Activated effector memory CD4-positive, alpha-beta T cell treated with anti-CD3 and anti-CD28 coated beads, Interleukin-2, amount 50 U/mL, for 16 hours (primary cell): ENCODE results near the gene MRPL53.
"Not testable (repeated sequence)": the region's sequence is repeated elsewhere in the genome, so short reads cannot be mapped to it uniquely, and the experiment has no call there.

Source experiments
- DNase-seq: peaks from one replicate; pipeline ENCODE4 v3.0.0-alpha.2; 2020

MRPL53 gene

DNA sequence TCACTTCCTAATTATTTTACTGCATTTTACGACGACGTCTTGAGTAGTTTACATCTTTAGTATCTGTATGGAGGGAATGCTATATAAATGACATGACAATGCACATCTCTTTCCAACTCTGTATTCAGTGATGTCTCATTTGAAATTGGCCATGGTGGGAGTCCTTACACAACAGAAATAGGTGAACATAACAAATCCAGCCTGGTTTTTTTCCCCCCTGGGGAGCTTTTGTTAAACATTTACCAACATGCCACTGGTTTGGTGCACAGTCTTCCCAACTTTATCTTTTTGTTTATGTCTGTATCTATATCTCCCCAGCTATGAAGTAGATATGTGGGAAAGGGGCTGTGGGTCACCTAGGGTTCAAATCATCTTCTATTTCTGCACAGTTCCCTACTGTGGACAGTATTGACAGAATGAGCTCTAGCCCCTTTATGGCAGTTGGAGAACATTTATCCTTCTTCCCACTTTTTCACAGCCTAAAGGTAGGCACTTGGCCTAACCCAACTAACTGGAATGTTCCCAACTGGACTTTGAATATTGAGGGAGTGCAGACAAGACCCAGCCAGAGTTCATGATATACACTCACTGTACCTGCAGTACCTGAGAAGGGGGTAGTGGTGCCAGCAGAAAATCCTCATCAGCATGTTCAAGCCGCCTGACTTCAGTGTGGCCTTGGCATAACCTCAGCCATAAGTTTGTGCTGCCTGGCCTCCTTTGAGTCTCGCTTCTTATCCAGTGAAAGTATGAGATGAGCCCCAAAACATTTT lies 25.1 kb downstream of the MRPL53 start:
- DNase-seq: no peak

DNA sequence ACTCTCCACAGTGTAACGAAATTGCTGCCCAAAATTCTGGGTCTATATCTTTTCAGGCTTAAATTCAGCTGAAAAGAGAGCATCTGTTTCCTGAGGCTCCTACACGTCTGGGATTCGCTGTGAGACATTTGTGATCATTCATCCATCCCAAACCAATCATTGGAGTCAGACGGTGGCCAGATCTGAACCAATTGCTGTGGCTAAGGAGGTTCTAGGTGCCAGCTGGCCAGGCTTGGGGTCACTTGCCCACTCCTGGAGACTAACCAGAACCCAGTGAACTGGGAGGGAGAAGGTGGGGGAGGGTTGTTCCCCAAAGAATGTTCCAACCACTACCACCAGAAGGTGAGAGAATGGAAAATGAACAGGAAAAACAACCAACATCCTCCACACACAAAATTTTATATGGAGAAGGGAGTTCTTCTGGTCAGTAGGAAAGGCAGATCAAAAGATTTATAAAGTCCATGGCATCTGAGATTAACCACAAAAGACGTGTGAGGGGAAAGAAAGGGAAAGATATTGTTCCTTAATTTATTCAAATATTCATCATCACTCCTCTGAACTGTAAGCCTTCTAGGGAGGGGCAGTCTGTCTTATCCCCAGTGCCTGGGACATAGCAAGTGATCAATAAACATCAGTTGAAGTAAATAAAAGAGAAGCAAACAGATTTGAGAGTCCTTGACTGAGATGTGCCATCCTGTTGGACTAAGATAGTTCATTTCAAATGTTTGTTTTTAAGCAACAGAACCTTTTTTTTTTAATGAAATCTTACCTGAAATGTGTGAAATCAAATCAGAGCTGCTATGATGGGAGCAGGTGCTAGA lies 27.8 kb downstream of the MRPL53 start:
- DNase-seq: no peak

DNA sequence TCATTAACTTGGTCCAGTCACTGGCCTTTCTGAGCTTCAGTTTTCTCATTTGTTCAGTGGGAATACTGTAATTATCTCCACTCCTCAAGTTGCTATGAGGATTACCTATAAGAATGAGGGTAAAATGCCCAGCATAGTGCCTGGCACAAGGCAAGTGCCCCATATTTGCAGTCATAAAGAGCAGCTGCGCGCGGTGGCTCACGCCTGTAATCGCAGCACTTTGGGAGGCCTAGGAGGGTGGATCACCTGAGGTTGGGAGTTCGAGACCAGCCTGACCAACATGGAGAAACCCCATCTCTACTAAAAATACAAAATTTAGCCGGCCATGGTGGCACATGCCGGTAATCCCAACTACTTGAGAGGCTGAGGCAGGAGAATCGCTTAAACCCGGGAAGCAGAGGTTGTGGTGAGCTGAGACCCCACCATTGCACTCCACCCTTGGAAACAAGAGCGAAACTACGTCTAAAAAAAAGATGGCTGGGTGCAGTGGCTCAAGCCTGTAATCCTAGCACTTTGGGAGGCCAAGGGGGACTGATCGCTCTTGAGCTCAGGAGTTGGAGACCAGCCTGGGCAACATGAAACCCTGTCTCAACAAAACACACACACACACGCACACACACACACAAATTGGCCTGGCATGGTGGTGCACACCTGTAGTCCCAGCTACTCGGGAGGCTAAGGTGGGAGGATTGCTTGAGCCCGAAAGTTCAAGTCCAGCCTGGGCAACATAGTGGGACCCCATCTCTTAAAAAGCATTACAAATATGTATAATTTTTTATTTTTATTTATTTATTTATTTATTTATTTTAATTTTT lies 29.8 kb downstream of the MRPL53 start:
- DNase-seq: not testable (repeated sequence)

DNA sequence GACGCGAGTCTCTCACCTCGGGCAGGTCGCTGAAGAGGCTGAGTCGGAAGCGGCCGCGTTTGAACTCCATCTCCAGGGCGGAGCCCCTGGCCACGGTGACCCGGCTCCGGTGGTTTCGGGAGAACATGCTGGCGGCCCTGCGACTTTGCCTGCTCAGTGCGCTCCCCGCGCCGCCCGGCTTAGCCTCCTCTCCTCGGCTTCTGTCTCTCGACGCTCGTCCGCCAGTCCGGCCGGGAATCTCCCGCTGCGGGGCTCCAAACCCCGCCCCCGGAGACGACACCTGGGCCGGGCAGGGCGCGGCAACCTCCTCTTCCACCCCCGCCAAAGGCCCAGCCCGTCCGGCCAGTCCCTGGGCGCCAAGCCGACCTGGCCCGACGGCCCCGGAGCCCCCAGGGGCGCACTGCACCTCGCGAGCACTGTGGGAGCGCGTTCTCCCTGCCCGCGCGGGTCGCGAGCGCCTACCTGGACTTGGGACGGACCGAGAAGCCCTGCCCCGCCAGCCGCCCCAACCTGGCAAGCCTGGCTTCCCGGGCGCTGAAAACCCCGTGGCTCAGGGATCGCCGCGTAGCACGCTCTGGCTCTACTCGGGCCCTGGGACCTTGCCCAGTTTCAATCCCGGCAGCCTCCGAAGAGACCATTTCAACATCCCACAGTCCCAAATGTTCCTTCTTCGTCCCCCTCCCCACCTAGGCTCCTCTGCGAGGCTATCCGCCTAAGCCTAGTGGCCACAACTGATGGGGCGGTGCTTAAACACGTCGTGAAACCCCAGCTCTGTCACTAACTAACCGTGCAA lies 30.6 kb downstream of the MRPL53 start, which contains the start of gene RTKN:
Gene RTKN (minus strand): TSS at position 248 of the 793 bp plus-strand sequence. CDS start 121 bp downstream, at position 127.
- peak; percentile 67 for DNase-seq

DNA sequence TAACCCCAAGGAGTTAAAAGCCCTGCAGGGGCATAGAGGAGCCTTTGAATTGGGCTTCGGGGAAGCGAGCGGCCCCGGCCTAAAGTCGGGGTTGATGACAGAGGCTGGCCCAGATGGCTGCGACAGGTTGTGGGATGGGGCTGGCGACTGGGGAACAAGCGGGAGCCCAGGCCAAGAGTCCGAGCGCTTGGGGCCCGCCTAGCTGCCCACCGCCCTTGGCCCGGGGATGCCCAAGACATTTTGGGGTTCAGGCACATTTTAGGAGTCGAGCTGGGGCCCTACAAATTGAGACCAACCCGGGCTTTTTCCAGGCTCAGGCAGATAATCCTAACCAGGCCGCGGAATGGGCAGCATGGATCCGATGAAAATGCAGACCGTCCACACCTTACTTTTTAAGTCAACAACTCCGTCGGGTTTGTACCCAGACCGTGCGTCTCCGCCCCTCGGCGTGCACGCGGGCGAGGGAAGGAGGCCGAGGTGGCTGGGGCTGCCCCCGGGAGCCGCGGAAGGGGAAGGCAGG lies 31.2 kb downstream of the MRPL53 start:
- no peak for DNase-seq

DNA sequence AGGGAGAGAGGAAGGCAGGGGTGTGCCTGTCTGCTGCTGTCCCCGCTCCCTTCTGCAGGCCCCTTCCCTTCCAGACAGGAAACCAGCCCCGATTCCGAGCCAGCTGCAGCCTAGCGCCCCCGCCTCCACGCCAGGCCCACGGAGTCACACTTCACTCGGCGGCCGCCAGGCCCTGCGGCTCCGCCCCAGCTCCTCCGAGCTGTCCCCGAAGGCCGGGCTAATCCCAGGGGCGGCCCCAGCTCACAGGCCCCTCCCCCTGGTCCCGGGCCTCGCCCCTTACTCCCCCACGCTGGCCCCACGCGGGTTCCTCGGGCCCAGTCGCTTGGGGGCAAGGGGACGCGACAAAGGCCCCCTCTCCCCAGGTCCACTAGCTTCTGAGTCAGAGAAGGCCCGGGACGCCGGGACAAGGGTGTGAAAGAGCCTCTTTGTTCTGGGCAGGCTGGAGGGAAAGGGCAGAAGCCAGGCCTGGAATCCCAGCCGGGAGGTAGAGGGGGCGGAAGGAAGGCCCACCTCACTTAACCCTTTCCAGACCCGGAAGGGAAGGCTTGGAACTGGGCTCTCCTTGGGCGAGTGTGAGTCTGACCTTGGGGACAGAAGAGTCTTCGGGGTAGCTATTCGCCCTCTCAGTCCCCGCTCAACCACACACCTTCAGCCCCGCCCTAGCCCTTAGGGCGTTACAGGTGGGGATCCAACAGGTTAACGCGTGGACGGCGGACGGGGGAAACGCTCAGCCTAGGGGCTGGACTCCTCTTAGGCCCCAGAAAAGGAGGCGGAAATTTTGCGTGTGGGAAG lies 31.9 kb downstream of the MRPL53 start:
- peak; percentile 77 for DNase-seq

DNA sequence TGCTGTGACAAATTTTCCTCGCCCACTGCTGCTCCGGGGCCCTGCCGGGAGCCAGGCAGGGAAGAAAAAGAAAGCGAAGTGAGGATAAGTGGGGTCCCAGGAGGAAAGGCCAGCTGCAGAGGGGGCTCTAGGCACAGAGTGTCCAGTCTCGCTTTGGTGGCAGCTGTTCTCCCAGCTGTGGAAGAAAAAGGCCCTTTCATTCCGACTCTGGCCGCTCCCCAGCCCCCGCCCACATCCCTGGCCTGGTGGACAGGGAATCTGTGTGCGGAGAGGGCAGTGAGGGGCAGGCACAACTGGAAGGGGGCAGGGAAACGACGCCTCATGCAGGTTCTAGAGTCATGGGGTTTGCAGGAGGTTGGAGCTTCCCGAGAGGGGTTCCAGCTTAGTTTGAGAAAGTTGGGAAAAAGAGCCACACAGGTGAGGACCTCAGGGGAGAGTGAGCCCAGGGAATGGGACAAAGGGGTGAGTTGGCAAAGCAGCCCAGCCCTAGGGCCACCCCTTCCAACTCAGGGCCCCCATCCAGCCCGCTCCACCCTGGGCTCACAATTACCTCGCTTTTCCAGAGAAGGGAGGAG lies 32.6 kb downstream of the MRPL53 start:
- no peak for DNase-seq

DNA sequence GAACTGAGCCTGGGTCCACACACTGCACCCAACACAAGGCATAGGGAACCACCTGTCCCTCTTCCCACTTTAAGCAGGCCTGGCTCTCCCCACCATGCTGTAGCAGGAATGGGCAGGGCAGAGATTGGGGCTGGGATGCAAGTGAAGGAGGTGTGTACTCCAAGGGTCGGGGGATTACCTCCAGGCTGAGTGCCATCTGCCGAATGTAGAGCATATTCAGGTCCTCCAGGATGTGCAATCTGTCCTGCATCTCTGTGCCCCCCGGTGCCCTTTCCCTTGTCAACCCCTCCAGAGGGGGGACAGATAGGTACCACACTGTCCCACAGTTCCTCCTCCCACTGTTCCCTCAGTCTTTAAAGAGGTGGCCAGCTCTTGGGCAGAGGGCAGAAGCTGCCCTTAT lies 33.1 kb downstream of the MRPL53 start:
- no peak for DNase-seq

DNA sequence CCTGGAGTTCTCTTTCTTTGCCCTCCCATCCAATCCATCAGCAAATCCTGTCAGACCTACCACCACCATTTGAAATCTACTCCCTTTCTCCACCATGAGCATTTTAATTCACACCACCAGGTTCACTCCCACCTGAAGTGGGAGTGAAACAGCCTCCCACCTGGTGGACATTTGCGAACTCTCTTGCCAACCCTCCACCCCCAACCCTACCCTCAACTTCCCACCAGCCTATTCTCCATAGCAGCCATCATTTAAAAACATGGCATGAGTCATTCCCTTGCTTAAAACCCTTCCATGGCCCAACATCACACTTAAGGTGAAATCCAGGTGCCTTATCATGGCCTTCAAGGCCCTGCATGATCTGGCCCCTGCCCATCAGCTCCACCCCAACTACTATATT lies 34.2 kb downstream of the MRPL53 start:
- DNase-seq: no peak

DNA sequence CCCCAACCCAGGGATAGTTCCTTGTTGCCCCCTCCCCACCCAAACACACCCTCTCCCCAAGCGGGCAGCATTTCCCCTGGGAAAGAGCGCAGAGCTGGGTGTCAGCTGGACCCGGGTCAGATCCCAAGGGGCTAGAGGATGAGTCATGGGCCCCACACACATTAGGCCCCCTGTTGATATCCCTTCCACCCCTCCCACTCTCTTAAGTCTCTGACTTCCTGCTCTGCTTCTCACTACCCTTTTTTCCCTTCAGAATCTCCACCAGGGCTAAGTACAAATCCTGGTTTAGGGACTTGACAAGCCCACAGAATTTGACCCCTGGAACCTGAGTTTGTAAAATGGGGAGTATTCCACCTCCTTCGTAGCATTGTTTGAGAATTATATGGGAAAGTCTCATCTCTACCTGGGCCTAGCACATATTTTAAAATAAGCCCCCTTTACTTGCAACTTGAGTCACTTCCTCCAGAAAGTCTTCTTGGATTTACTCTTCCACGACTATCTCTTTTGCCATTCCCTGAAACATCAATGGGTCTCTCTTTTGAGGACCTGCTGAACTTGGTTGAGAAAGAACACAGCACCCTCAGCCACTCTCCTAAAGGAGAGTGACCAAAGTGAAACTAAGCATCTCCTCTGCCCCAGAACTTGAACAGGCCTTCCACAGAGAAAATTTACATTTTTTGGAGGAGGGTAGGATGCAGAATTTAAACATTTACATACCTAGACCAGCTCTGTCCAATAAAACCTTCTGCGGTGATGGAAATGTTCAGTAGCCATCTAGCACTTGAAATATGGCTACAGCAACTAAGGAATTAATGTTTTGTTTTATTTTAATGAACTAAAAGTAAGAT lies 35.4 kb downstream of the MRPL53 start:
- no peak for DNase-seq

DNA sequence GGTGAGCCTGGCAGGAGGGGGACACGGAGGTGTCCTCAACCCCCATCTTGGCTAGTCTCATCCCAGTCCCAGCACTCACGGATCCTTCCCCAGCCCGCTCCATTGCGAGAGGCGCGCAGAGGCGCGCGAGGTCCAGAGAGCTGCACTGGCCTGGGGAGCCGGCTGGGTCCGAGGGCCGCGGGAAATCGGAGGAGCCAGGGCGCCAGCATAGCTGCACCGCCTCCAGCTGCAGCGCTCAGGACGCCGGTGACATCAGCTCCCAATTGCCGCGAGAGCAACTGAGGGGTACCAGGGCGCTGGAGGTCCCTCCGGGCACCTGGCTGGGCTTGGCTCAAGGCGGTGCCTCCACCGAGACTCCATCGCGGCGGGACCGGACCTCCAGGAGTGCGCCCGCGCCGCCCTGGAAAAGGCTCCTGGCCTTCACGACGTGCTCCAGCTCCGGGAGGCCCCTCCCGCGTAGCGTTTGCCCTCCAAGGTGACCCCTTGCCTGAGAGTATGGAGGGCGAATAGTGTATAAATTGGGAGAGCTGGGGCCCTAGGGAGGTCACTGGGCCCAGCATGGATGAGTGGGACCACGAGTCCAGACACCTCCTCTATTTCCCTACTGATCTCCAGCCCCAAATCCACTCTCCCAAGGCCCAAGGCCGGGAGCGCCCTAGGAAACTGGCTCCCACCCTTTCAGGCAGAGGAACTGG lies 36.2 kb downstream of the MRPL53 start:
- DNase-seq: no peak

DNA sequence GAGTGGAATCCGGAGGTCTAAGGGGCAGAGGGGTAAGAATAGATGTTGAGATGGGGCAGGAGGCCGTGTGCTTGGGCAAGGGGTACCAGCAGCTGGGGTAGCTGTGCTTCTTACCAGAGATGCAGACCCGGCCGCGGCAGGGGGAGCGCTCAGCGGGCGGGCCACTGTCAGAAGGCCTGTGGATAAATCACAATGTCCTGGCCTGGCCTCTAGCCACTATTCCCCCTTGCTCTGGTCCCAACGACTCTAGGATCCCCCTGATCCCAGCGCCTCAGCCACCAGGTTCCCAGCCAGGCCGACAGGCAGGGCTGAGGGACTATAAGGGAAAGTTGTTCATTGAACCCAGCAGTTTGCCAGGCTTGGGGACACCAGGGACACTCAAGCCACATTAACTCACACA lies 42.0 kb downstream of the MRPL53 start:
- no peak for DNase-seq

DNA sequence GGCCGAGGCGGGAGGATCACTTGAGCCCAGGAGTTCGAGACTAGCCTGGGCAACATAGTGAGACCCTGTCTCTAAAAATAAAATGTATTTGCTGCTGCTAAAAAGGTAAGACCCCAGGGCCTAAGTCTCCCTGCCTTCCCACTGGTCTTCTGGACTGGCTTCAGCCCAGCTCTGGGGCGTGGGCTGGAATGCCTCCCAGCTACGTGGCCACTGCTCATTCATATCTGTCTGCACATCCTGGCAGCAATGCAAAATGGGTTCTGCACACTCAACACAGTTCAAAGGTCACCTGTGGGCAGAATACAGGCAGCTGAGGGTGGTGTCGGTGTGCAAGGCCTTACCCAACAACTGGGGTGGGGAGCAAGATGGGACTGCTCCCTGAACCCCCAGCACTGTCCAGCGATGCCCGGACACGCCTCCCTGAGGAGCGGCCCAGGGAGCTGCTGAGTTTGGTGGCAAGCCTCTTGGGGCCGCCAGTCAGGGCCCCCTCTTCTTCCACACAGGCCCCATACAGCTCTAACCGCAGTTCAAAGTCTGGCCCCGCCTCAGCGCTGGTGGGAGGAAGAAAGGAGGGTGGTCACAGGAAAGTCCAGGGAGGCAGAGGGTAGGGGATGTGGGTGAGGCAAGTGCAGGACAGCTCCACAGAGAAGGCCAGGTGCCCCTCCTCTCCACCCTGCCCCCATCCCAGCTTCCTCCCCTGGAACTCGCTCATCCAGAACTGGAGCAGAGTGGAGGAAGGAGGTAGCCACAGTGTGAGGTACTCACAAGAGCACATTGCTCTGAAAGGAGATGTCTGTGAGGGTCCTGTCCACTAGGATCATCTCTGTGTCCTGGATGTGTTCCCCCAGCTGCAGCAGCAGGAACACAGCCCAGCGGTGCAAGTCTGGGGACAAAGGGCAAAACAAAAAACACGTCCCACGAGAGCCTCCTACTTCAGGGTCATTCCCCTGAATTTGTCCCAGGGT lies 42.7 kb downstream of the MRPL53 start:
- no peak for DNase-seq

DNA sequence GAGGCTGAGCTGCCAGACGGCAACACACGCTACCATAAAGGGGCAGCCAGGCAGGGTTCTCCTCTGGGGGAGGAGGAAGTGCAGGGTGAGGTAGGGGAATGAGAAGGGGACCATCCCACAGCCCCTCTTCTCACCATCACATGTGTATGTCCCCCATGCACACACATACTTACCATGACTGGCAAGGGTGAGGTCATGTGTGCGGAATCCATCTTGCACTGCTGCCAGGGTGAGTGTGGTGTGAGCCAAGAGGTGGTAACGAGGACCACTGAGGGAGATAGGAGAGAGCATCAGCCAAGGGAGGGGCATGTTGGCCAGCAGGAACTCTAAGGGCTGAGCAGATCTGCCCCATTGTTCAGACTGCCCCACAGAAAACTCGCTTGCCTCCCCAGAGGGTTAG lies 43.8 kb downstream of the MRPL53 start:
- DNase-seq: no peak

DNA sequence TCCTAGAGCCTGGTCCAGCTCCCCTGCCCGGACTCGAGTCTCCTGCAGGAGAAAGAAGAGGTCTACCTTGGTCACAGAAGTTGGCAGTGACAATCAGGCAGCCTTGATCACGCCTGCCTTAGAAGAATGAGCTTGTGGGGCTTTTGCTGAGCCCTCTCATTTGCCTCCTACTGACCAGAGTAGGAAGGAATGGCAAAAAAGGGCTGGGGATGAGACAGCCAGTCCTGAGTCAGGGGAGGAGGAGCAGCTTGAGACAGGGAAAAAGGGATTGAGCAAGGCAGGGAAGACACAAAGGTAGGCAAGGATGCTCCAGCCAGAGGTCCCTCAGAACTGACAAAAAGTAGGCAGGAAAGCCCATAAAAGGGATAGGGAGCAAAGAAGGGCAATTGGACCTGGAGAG lies 44.9 kb downstream of the MRPL53 start:
- no peak for DNase-seq

DNA sequence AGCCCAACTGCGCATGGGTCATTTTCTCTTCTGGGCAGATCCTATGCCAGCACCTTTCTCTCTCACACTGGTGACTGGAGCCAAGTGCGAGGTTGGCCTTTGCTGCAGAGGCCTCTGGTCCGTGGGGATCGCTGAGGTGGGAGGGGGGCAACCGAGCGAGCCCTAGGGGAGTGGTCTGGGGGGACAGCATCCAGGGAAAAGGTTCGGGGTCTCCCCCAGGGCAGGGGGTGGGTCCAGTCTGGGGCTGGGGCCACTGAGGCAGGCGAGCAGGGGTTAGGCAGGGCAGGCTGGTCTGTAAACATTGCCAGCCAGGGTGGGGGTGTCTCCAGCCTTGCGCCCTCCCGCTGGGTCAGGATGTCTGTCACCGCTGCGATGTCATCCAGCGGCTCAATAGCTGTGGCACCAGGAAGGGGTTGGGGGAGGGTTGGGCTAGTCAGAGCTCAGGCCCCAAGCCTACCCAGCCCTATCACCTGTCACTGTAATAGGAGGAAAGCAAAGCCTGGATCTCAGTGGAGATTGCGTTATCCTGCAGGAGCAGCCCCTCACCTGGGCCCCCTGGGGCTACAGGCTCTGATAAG lies 46.2 kb downstream of the MRPL53 start:
- no peak for DNase-seq

DNA sequence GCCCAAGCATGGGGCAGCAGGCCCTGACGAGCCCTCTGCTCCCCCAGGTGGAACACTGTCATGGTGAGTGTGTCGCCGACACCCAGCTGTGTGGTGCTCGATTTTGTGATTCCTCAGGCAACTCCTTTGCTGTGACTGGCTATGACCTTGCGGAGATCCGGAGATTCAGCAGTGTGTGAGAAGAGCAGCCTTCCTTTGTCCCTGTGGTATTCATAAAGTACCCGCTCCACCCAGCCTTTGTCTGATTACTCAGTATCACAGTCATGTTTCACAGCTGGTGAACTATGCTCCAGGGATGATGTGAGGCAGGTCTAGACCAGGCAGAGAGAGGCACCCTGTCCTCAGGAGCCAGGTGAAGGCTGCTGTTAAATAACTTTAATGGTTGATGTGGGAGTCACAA lies 47.0 kb downstream of the MRPL53 start:
- DNase-seq: no peak

DNA sequence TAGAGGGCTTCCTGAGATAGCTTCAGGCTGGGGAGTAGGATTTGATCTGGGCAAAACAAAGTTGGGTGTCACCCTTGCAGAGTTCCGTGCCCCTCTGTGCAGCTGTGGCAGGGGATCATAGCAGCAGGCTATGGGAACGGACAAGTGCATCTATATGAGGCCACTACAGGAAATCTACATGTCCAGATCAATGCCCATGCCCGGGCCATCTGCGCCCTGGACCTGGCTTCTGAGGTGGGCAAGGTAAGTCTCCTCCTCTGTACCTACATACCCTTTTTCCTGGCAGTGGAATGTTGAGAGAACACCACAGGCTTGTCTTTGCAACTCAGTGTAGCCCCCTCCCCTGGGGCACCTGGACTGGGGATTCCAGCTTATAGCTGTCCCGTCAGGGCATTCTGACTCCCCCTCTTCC lies 47.5 kb downstream of the MRPL53 start:
- no peak for DNase-seq
